Upper lobe of left lung (tissue), 4 donors: ENCODE data around the gene USP27X.

Experiments
- EP300 ChIP-seq, 4 donors: sonication (generic); formaldehyde crosslinking; IDR thresholded peaks; one replicate each; pipeline ENCODE4 v1.5.1; 2017; ENCODE audit warnings: antibody characterized with exemption in 4 of 4, control low read depth in 2 of 4
- POLR2A ChIP-seq, 4 donors: fragments of 450-650 bp; IDR thresholded peaks; one replicate each; pipeline ENCODE4 v1.5.1; 2016 to 2017; ENCODE audit warnings: antibody characterized with exemption in 4 of 4, mild to moderate bottlenecking in 2 of 4
- POLR2AphosphoS5 ChIP-seq, 2 donors: sonication (generic); formaldehyde crosslinking; IDR thresholded peaks; one replicate each; pipeline ENCODE4 v1.5.1; 2017; ENCODE audit warnings: antibody characterized with exemption in 2 of 2
- TF ChIP-seq, protein P1 (sequence below), 6 experiments: fragments of 450-650 bp in 4 of 6; fragments of 200-600 bp in 2 of 6; sonication (generic) in 2 of 6; IDR thresholded peaks; one replicate each; pipeline ENCODE4 v1.5.1; 2016 to 2019; ENCODE audit warnings: antibody characterized with exemption in 6 of 6

DNA sequence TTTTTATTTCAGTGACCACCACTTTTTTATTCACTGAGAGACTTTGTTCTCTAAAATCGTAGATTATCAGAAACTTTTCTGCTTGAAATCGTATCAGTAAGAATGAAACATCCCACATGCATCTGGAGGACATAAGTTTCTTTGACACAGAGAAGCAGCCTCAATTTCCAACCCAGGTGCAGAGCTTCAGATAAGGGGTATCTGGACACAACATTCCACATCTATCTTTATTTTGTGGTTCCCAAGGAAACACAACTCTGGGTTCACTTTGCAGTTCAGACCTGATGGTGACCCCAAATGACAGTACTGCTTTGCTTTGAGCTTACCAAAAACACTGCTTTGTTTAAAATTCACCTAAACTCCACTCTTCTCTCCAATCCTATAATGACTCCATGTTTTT, 41.8 kb downstream of the USP27X start:
- TF ChIP-seq, protein P1, sequence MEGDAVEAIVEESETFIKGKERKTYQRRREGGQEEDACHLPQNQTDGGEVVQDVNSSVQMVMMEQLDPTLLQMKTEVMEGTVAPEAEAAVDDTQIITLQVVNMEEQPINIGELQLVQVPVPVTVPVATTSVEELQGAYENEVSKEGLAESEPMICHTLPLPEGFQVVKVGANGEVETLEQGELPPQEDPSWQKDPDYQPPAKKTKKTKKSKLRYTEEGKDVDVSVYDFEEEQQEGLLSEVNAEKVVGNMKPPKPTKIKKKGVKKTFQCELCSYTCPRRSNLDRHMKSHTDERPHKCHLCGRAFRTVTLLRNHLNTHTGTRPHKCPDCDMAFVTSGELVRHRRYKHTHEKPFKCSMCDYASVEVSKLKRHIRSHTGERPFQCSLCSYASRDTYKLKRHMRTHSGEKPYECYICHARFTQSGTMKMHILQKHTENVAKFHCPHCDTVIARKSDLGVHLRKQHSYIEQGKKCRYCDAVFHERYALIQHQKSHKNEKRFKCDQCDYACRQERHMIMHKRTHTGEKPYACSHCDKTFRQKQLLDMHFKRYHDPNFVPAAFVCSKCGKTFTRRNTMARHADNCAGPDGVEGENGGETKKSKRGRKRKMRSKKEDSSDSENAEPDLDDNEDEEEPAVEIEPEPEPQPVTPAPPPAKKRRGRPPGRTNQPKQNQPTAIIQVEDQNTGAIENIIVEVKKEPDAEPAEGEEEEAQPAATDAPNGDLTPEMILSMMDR (IDR thresholded peaks at IDR 0.05), result no peak
- no peak for TF ChIP-seq POLR2AphosphoS5 (IDR thresholded peaks at IDR 0.05)
- no peak for TF ChIP-seq POLR2A (IDR thresholded peaks at IDR 0.05)
- TF ChIP-seq EP300 (IDR thresholded peaks at IDR 0.05), result no peak
